H1 (cell line): ENCODE results near the gene HDAC10. TPM values are rescaled to one million over a fixed set of nuclear protein-coding genes. Genes with fewer than 3 reads are reported as not detected.

ENCODE experiments used
- CTCF ChIA-PET: fragments of 300-600 bp; sonication (Branson Sonifier 250); formaldehyde crosslinking; loops from one replicate; lab custom pipeline; 2021; ENCODE audit not compliant: partially characterized antibody; lab: Charles Lee
- POLR2A ChIA-PET: fragments of 300-600 bp; sonication (Branson Sonifier 250); formaldehyde crosslinking; loops from one replicate; lab custom pipeline; 2021; ENCODE audit warnings: inconsistent platforms; ENCODE audit not compliant: partially characterized antibody; lab: Charles Lee
- DNase-seq, 2 experiments: peaks; one replicate each; pipeline versions ENCODE4 v3.0.0 to v3.0.0-alpha.2; 2010 to 2022; ENCODE audit warnings: low spot score in 2 of 2, low read depth in 1 of 2, mixed read lengths in 1 of 2
- FAIRE-seq: peaks from 2 replicates; lab custom pipeline; 2011; peaks lifted over from hg19 to GRCh38; lab: Jason Lieb, UNC
- H2AFZ ChIP-seq: 2 replicates; pipeline ENCODE4 v1.8.1; 2012; ENCODE audit warnings: low read length, inconsistent platforms
- H2AK5ac ChIP-seq: 2 replicates; pipeline ENCODE4 v1.6.1; 2013; ENCODE audit warnings: low read depth, low read length
- H2BK120ac ChIP-seq: replicated peaks from 2 replicates; pipeline ENCODE3; 2013; ENCODE audit warnings: low read depth, low read length, inconsistent platforms
- H2BK12ac ChIP-seq: 2 replicates; pipeline ENCODE4 v1.6.1; 2013; ENCODE audit warnings: low read depth, low read length
- H2BK15ac ChIP-seq: 2 replicates; pipeline ENCODE4 v1.6.1; 2013; ENCODE audit warnings: low read length
- H2BK20ac ChIP-seq: 2 replicates; pipeline ENCODE4 v1.6.1; 2013; ENCODE audit warnings: low read length
- H2BK5ac ChIP-seq: 2 replicates; pipeline ENCODE4 v1.6.1; 2013; ENCODE audit warnings: low read depth, low read length
- H3K14ac ChIP-seq: 2 replicates; pipeline ENCODE4 v1.6.1; 2013; ENCODE audit warnings: inconsistent platforms; ENCODE audit not compliant: insufficient read length
- H3K18ac ChIP-seq: 2 replicates; pipeline ENCODE4 v1.6.1; 2013; ENCODE audit warnings: low read length; ENCODE audit errors: extremely low read depth
- H3K23ac ChIP-seq: 2 replicates; pipeline ENCODE4 v1.6.1; 2013; ENCODE audit warnings: inconsistent platforms; ENCODE audit not compliant: insufficient read length
- H3K23me2 ChIP-seq: 2 replicates; pipeline ENCODE4 v1.6.1; 2013; ENCODE audit warnings: low read depth, low read length
- H3K27ac ChIP-seq: 2 replicates; pipeline ENCODE4 v1.6.1; 2011; ENCODE audit warnings: low read depth, low read length, inconsistent platforms
- H3K27me3 ChIP-seq, 4 experiments: replicated peaks in 1 of 4; 1 replicate in 1 of 4; 2 replicates in 3 of 4; pipeline versions ENCODE4 v1.6.1 to v1.8.1; 2011 to 2013; ENCODE audit warnings: low read length in 3 of 4, mild to moderate bottlenecking in 3 of 4, inconsistent platforms in 2 of 4, mixed read lengths in 2 of 4, moderate library complexity in 1 of 4; ENCODE audit not compliant: control insufficient read depth in 3 of 4, insufficient read depth in 3 of 4; ENCODE audit errors: extremely low read depth in 1 of 4
- H3K36me3 ChIP-seq, 4 experiments: 2 replicates each; pipeline versions ENCODE4 v1.6.1 to v1.8.1; 2011 to 2013; ENCODE audit warnings: mild to moderate bottlenecking in 4 of 4, low read length in 3 of 4, moderate library complexity in 2 of 4, control low read depth in 1 of 4, inconsistent platforms in 1 of 4; ENCODE audit not compliant: insufficient read depth in 4 of 4, control insufficient read depth in 2 of 4
- H3K4ac ChIP-seq: replicated peaks from 2 replicates; pipeline ENCODE3; 2013; ENCODE audit warnings: low read length, low read depth, mixed read lengths, inconsistent platforms; ENCODE audit not compliant: insufficient read length
- H3K4me1 ChIP-seq, 4 experiments: replicated peaks in 1 of 4; 1 replicate in 1 of 4; 2 replicates in 3 of 4; pipeline versions ENCODE4 v1.6.1 to v1.8.1; 2011 to 2013; ENCODE audit warnings: low read length in 3 of 4, inconsistent platforms in 2 of 4, mixed read lengths in 1 of 4; ENCODE audit not compliant: insufficient read depth in 4 of 4, control insufficient read depth in 3 of 4
- H3K4me2 ChIP-seq, 2 experiments: 2 replicates each; pipeline versions ENCODE4 v1.6.1 to v1.8.1; 2011 to 2013; ENCODE audit warnings: low read depth in 2 of 2, low read length in 2 of 2, control low read depth in 1 of 2, inconsistent platforms in 1 of 2, mild to moderate bottlenecking in 1 of 2; ENCODE audit not compliant: insufficient read depth in 1 of 2
- H3K4me3 ChIP-seq, 4 experiments: fragments of 200-600, 300-600 bp in 1 of 4; sonication (generic), shearing (Covaris generic), sonication (Bioruptor Twin) in 1 of 4; 2 replicates each; pipeline versions ENCODE4 v1.5.1 to v1.8.1; 2011 to 2016; ENCODE audit warnings: low read length in 4 of 4, low read depth in 3 of 4, control low read depth in 2 of 4, inconsistent platforms in 2 of 4, mild to moderate bottlenecking in 2 of 4, mixed read lengths in 1 of 4, moderate library complexity in 1 of 4; ENCODE audit not compliant: insufficient read depth in 2 of 4; ENCODE audit errors: extremely low read depth in 1 of 4
- H3K56ac ChIP-seq: replicated peaks from 2 replicates; pipeline ENCODE3; 2013; ENCODE audit warnings: low read depth, mild to moderate bottlenecking, mixed read lengths, low read length, inconsistent platforms; ENCODE audit not compliant: insufficient read length
- H3K79me1 ChIP-seq: 2 replicates; pipeline ENCODE4 v1.6.1; 2013; ENCODE audit warnings: low read depth, low read length, control low read depth
- H3K79me2 ChIP-seq, 2 experiments: 2 replicates each; pipeline versions ENCODE4 v1.6.1 to v1.8.1; 2012 to 2013; ENCODE audit warnings: low read length in 2 of 2, mild to moderate bottlenecking in 2 of 2, inconsistent platforms in 1 of 2; ENCODE audit not compliant: insufficient read depth in 2 of 2, control insufficient read depth in 1 of 2
- H3K9ac ChIP-seq, 4 experiments: replicated peaks in 1 of 4; 1 replicate in 1 of 4; 2 replicates in 3 of 4; pipeline versions ENCODE4 v1.6.1 to v1.8.1; 2011 to 2013; ENCODE audit warnings: low read depth in 3 of 4, low read length in 3 of 4, control low read depth in 2 of 4, mild to moderate bottlenecking in 2 of 4, moderate library complexity in 2 of 4, inconsistent platforms in 1 of 4; ENCODE audit errors: extremely low read depth in 1 of 4
- H3K9me3 ChIP-seq, 2 experiments: 2 replicates each; pipeline versions ENCODE4 v1.6.1 to v1.8.1; 2012 to 2013; ENCODE audit warnings: mild to moderate bottlenecking in 2 of 2, moderate library complexity in 2 of 2, control low read depth in 1 of 2, inconsistent platforms in 1 of 2, low read depth in 1 of 2, low read length in 1 of 2, mixed read lengths in 1 of 2; ENCODE audit not compliant: insufficient read depth in 2 of 2
- H4K20me1 ChIP-seq, 2 experiments: replicated peaks in 1 of 2; 2 replicates each; pipeline versions ENCODE3 to v1.8.1; 2011 to 2013; ENCODE audit warnings: inconsistent platforms in 2 of 2, low read length in 2 of 2, mild to moderate bottlenecking in 1 of 2; ENCODE audit not compliant: insufficient read depth in 2 of 2, control insufficient read depth in 1 of 2
- H4K5ac ChIP-seq: 2 replicates; pipeline ENCODE4 v1.6.1; 2013; ENCODE audit warnings: low read length, low read depth, mixed read lengths, inconsistent platforms; ENCODE audit not compliant: insufficient read length
- H4K8ac ChIP-seq: 2 replicates; pipeline ENCODE4 v1.8.0; 2013; ENCODE audit warnings: mild to moderate bottlenecking, moderate library complexity, low read length, inconsistent platforms; ENCODE audit not compliant: insufficient read depth; ENCODE audit errors: extremely low read depth
- H4K91ac ChIP-seq: replicated peaks from 2 replicates; pipeline ENCODE3; 2013; ENCODE audit warnings: low read length, mixed read lengths, inconsistent platforms; ENCODE audit not compliant: insufficient read length
- CREB1 ChIP-seq: IDR thresholded peaks from 2 replicates; pipeline ENCODE4 v1.6.1; 2012; ENCODE audit warnings: inconsistent platforms
- EGR1 ChIP-seq: IDR thresholded peaks from 2 replicates; pipeline ENCODE4 v1.6.1; 2011; ENCODE audit warnings: low read depth, low read length, borderline replicate concordance
- SIRT6 ChIP-seq: IDR thresholded peaks from one replicate; pipeline ENCODE4 v1.7.1; 2012; ENCODE audit warnings: low read length, inconsistent platforms
- WGBS, 2 experiments: shearing (Covaris generic) in 1 of 2; methylation state at CpG; one replicate each; pipeline versions ENCODE4 v1.1.6 to v1.1.7; 2013 to 2015; ENCODE audit warnings: low lambda C conversion rate in 2 of 2, mixed read lengths in 2 of 2, inconsistent platforms in 1 of 2, low coverage in 1 of 2, missing lambda C conversion rate in 1 of 2; ENCODE audit not compliant: insufficient replicate concordance in 2 of 2, insufficient coverage in 1 of 2, insufficient read length in 1 of 2; ENCODE audit errors: extremely low coverage in 1 of 2, missing lambda C conversion rate in 1 of 2; 5-methylcytosine and 5-hydroxymethylcytosine counted together
- polyA plus RNA-seq, 7 experiments: library from polyadenylated mRNA; depleted of rRNA in 3 of 7; stranded (reverse) in 5 of 7; unstranded in 2 of 7; fragments of >200 nt in 5 of 7; fragments of 200-250 nt in 2 of 7; gene quantifications; 1 replicate in 5 of 7; 2 replicates in 1 of 7; 4 replicates in 1 of 7; pipeline versions ENCODE4 v1.2.1 to v1.2.3, GENCODE V29; 2011 to 2013; ENCODE audit warnings: missing spikeins in 2 of 7, mixed read lengths in 2 of 7
- total RNA-seq: library from RNA; stranded (reverse); fragmentation: NEBNext Ultra II Directional; extraction: Animal tissue kit (Norgen Biotek cat#: 25700); gene quantifications from 2 replicates; pipeline ENCODE4 v1.2.1, GENCODE V29; 2021

HDAC10 gene
- total and polyA plus RNA-seq, 2 of the 8 experiments (the other 6 are each of a cell fraction or from before 2014, with no cell fraction given) = 11.2 to 26.4 TPM

GRCh38 chr22:50220603-50221409, 30.3 kb downstream of the HDAC10 start:
- H2BK12ac ChIP-seq = no peak overlapping the region
- H3K9ac ChIP-seq = no peak overlapping the region
- no peak overlapping the region for H2AFZ ChIP-seq
- H2BK15ac ChIP-seq = no peak overlapping the region
- peaks cover 7 to 30% of the 10 kb centered on the region in 2 experiments for H4K20me1 ChIP-seq
- no peaks in the 10 kb centered on the region for H3K27me3 ChIP-seq
- H4K91ac ChIP-seq = no peak overlapping the region
- no peak overlapping the region for H4K5ac ChIP-seq
- H3K36me3 ChIP-seq = peaks cover 7 to 41% (median 29%) of the 10 kb centered on the region in 4 experiments
- no peaks in the 10 kb centered on the region; a peak in 1 of 4 replicates for H3K9me3 ChIP-seq
- no peak overlapping the region for H3K4ac ChIP-seq
- H3K23ac ChIP-seq = no peak overlapping the region
- no peak overlapping the region; the same call in 1 of the 2 replicates for H4K8ac ChIP-seq
- H3K14ac ChIP-seq = no peak overlapping the region
- H2BK20ac ChIP-seq = no peak overlapping the region
- no peak overlapping the region for H3K4me3 ChIP-seq
- ChIA-PET POLR2A (interaction anchor here (0.8 to 1.0 kb wide), 2 partner anchors 9 to 225 kb away, joined by 3 to 4 read pairs; no protein-coding TSS in a partner anchor), CTCF (interaction anchor here (0.8 to 9.2 kb wide), 8 partner anchors 10 to 72 kb away, joined by 3 to 77 read pairs (median 4); no protein-coding TSS in a partner anchor)
- DNase-seq = no peak
- FAIRE-seq = no peak
- no peak overlapping the region for H2AK5ac ChIP-seq
- 94% methylated on average over 40 of the region's 45 CpGs; no CpG with 5 or more reads in 1 of the 2 experiments for WGBS, 2 experiments
- peaks cover 0 to 11% (median 2%) of the 10 kb centered on the region in 4 experiments; a peak in 3 of 7 replicates for H3K4me1 ChIP-seq
- H2BK5ac ChIP-seq = no peak overlapping the region
- no peak overlapping the region for H3K27ac ChIP-seq
- H3K18ac ChIP-seq = no peak overlapping the region
- no peak for TF ChIP-seq CREB1
- no peak for TF ChIP-seq SIRT6
- peak; percentile 37; the same call in 1 of the 2 replicates for TF ChIP-seq EGR1
- TF ChIP-seq, all 59 proteins: peak for 1
- Histone ChIP-seq H3K23me2 (no peaks in the 10 kb centered on the region), H3K4me2 (no peak overlapping the region), H3K56ac (no peak overlapping the region), H3K79me2 (no peaks in the 10 kb centered on the region), H3K79me1 (peaks cover 2% of the 10 kb centered on the region; the same call in 1 of the 2 replicates), H2BK120ac (no peak overlapping the region)
